ENCODE measurements around the gene SERPINA3.

DNA sequence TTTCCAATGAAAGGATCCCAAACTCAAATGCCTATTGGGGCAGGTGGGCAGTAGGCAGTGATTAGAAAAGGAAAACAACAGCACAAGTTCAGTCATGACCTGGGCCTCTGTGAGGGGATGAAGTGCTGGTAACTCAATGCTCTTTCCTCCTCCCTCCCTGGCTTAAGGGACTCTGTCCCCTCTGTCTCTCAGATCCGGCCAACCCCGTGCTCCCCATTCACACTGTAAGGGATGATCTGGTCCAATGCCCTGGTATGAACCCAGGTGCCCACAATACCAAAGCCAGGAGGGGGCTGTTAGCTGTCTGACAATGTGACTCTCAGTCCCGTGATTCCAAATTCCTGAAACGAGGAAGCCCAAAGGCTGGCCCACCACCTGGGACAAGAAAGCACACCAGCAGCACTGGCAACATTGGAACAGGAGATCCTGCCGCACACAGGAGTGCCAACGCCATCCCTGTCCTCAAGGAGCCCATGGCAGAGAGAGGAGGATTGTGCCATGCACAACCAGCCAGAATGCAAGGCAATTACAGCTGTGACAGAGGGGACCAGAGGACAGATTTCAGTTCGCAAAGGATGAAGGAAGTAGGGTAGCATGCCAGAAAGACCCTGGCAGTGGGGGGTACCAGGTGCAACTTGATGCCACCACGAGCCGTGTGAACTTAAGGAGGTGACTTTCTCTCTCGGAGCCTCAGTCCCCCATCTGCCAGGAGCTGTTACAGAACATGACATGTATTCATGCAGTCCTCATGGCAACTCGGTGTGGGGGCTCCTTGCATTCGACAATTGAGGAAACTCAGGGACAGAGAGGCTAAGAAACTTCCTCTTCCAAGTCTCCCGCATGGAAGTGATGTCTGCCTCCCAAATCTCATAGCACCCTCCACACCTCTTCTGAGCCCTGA lies 37.6 kb downstream of the SERPINA3 start:
- TF ChIP-seq, protein P1, sequence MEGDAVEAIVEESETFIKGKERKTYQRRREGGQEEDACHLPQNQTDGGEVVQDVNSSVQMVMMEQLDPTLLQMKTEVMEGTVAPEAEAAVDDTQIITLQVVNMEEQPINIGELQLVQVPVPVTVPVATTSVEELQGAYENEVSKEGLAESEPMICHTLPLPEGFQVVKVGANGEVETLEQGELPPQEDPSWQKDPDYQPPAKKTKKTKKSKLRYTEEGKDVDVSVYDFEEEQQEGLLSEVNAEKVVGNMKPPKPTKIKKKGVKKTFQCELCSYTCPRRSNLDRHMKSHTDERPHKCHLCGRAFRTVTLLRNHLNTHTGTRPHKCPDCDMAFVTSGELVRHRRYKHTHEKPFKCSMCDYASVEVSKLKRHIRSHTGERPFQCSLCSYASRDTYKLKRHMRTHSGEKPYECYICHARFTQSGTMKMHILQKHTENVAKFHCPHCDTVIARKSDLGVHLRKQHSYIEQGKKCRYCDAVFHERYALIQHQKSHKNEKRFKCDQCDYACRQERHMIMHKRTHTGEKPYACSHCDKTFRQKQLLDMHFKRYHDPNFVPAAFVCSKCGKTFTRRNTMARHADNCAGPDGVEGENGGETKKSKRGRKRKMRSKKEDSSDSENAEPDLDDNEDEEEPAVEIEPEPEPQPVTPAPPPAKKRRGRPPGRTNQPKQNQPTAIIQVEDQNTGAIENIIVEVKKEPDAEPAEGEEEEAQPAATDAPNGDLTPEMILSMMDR (IDR thresholded peaks at IDR 0.05) = no peak
- no peak for TF ChIP-seq POLR2A (IDR thresholded peaks at IDR 0.05)

All from uterus (tissue), 2 donors.